Measurements from ENCODE around the gene RFX3. TPM values are rescaled to one million over a fixed set of nuclear protein-coding genes. Genes with fewer than 3 reads are reported as not detected.

Gene RFX3
- total and polyA plus RNA-seq, 8 donors = 10.5 to 26.2 (median 17.4) TPM

- H3K4me3 ChIP-seq = no peak overlapping the region
- H3K4me1 ChIP-seq = peaks cover 3 to 13% of the 10 kb centered on the region in 2 donors
- intact Hi-C loops (cut with DNase I) = no loop called here
- H3K27ac ChIP-seq = no peak overlapping the region
- H3K27me3 ChIP-seq = no peaks in the 10 kb centered on the region
- no peak for ATAC-seq
- H3K36me3 ChIP-seq = no peaks in the 10 kb centered on the region
- H3K9me3 ChIP-seq = no peaks in the 10 kb centered on the region
- no peak for DNase-seq
- TF ChIP-seq, protein P1, sequence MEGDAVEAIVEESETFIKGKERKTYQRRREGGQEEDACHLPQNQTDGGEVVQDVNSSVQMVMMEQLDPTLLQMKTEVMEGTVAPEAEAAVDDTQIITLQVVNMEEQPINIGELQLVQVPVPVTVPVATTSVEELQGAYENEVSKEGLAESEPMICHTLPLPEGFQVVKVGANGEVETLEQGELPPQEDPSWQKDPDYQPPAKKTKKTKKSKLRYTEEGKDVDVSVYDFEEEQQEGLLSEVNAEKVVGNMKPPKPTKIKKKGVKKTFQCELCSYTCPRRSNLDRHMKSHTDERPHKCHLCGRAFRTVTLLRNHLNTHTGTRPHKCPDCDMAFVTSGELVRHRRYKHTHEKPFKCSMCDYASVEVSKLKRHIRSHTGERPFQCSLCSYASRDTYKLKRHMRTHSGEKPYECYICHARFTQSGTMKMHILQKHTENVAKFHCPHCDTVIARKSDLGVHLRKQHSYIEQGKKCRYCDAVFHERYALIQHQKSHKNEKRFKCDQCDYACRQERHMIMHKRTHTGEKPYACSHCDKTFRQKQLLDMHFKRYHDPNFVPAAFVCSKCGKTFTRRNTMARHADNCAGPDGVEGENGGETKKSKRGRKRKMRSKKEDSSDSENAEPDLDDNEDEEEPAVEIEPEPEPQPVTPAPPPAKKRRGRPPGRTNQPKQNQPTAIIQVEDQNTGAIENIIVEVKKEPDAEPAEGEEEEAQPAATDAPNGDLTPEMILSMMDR (IDR thresholded peaks at IDR 0.05) = no peak
These were observed 3.8 kb downstream of the RFX3 start for GRCh38 chr9:3521966-3522365.

DNA sequence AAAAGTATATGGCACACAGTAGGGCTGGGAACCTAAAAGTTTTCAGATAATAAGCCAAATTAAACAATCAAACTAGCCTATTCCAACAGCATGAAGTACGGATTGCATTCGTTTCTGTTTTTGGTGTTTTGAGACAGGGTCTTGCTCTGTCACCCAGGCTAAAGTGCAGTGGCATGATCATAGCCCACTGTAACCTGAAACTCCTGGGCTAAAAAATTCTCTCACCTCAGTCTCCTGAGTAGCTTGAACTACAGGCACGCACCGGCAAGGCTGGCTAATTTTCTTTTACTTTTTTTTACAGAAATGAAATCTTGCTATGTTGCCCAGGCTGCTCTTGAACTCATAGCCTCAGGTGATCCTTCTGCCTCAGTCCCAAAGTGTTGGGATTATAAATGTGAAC, 5.2 kb downstream of the RFX3 start:
- DNase-seq (no peak), ATAC-seq (no peak)
- Histone ChIP-seq H3K4me3 (no peak overlapping the region), H3K27me3 (no peaks in the 10 kb centered on the region), H3K36me3 (no peaks in the 10 kb centered on the region), H3K27ac (no peak overlapping the region), H3K9me3 (no peaks in the 10 kb centered on the region), H3K4me1 (peaks cover 3 to 17% of the 10 kb centered on the region in 2 donors)
- TF ChIP-seq, protein P1 (IDR thresholded peaks at IDR 0.05) = no peak
- intact Hi-C loops (cut with DNase I) = no loop called here

- H3K4me3 ChIP-seq = no peak overlapping the region
- no peaks in the 10 kb centered on the region for H3K36me3 ChIP-seq
- peak overlapping the region in 1 of 2 donors; percentile 35 for H3K27ac ChIP-seq
- TF ChIP-seq, protein P1 (IDR thresholded peaks at IDR 0.05) = no peak
- intact Hi-C loops (cut with DNase I) = no loop called here
- peaks cover 0 to 19% of the 10 kb centered on the region in 2 donors for H3K4me1 ChIP-seq
- no peaks in the 10 kb centered on the region for H3K9me3 ChIP-seq
- DNase-seq (no peak), ATAC-seq (no peak)
- H3K27me3 ChIP-seq = no peaks in the 10 kb centered on the region
These were observed 8.3 kb downstream of the RFX3 start for GRCh38 chr9:3517377-3518048.

DNA sequence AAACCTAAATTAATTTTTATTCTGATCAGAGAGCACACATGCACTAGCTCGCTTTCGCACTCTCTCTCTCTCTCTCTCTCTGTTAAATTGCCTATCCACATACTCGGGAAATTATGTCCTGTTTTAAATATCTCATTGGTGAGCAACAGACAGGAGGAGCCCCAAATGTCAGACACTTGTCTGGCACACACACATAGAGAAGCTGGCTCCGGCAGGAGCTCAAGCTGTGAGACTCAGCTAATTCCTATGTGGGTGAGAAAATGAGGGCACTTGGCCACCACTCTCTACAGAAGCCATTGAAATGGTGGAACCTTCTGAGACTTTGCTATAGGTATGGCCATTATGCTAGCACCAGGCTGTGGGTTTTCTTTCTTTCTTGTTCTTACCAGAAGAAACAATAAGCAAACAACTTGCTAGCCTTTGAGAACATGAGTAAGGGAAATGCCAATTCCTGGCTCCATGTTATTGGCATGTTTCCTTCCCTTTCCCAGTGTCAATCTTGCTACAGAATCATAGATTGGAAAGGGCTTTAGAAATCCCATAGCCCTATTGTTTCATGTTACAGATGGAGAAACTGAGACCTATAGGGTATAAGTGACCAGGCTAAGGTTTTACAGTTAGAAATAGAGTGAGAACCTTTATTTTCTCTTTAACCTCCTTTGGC, 9.0 kb downstream of the RFX3 start:
- DNase-seq (no peak), ATAC-seq (no peak)
- Histone ChIP-seq H3K4me3 (no peak overlapping the region), H3K27ac (peak overlapping the region in 1 of 2 donors; percentile 35), H3K27me3 (no peaks in the 10 kb centered on the region), H3K4me1 (peaks cover 0 to 24% of the 10 kb centered on the region in 2 donors), H3K9me3 (no peaks in the 10 kb centered on the region), H3K36me3 (no peaks in the 10 kb centered on the region)
- TF ChIP-seq, protein P1 (IDR thresholded peaks at IDR 0.05) = no peak
- intact Hi-C loops (cut with DNase I) = no loop called here

DNA sequence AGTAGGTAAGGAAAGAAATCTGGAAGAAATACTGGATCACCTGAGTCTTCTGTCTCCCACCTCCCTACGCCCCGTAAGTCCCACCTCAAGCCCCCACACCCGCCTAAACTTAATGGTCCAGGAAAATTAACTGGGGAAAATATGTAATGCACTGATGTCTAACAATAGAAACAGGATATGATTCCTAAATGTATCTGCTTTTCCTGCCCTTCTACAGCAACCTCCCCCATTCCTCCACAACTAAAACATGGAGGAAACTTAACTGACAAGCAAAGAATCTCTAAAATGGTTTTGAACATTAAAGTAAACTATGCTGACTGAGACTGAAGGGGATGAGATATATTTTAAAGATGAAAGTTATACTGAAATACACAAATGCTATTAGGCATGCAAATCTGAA, 10.4 kb downstream of the RFX3 start:
- intact Hi-C loops (cut with DNase I) = no loop called here
- Histone ChIP-seq H3K27ac (no peak overlapping the region), H3K4me1 (peaks cover 0 to 31% of the 10 kb centered on the region in 2 donors), H3K27me3 (no peaks in the 10 kb centered on the region), H3K4me3 (no peak overlapping the region), H3K9me3 (no peaks in the 10 kb centered on the region), H3K36me3 (no peaks in the 10 kb centered on the region)
- ATAC-seq (no peak), DNase-seq (no peak)
- TF ChIP-seq, protein P1 (IDR thresholded peaks at IDR 0.05) = no peak

Data from left lung (tissue), 10 donors.